Thyroid gland (tissue), 4 donors: Measurements from ENCODE around the gene E2F3. TPM values are rescaled to one million over a fixed set of nuclear protein-coding genes. Genes with fewer than 3 reads are reported as not detected.
"Not testable (repeated sequence)": the region's sequence is repeated elsewhere in the genome, so short reads cannot be mapped to it uniquely, and the experiment has no call there.

Source experiments
- DNase-seq, 2 donors: peaks; one replicate each; pipeline ENCODE4 v3.0.0-alpha.2; 2019
- H3K27ac ChIP-seq, 3 donors: fragments of 200-600 bp; sonication (generic); 1 replicate in 2 of 3; 2 replicates in 1 of 3; pipeline ENCODE4 v1.5.1; 2016 to 2019; ENCODE audit warnings: mild to moderate bottlenecking in 1 of 3, moderate library complexity in 1 of 3
- H3K27me3 ChIP-seq: fragments of 200-600 bp; sonication (generic); one replicate; pipeline ENCODE4 v1.5.1; 2019
- H3K36me3 ChIP-seq, 2 donors: fragments of 200-600 bp; sonication (generic); one replicate each; pipeline ENCODE4 v1.5.1; 2016 to 2019
- H3K4me1 ChIP-seq, 2 donors: fragments of 200-600 bp; sonication (generic); one replicate each; pipeline ENCODE4 v1.5.1; 2017 to 2019
- H3K4me3 ChIP-seq, 3 donors: fragments of 200-600 bp; sonication (generic); replicated peaks in 1 of 3; 1 replicate in 2 of 3; 2 replicates in 1 of 3; pipeline ENCODE4 v1.5.1; 2016; ENCODE audit warnings: mild to moderate bottlenecking in 1 of 3
- H3K9me3 ChIP-seq: fragments of 200-600 bp; sonication (generic); one replicate; pipeline ENCODE4 v1.5.1; 2017
- POLR2A ChIP-seq, 2 donors: fragments of 450-650 bp; IDR thresholded peaks; one replicate each; pipeline ENCODE4 v1.6.1; 2017; ENCODE audit warnings: antibody characterized with exemption in 2 of 2, mild to moderate bottlenecking in 2 of 2, moderate library complexity in 1 of 2
- WGBS, 2 donors: methylation state at CpG; one replicate each; pipeline ENCODE4 v1.1.5; 2017; 5-methylcytosine and 5-hydroxymethylcytosine counted together
- intact Hi-C: fragments of 100-400 bp; cut with DNase I; formaldehyde crosslinking; loops from one replicate; pipeline ENCODE4 v1.15.1; 2023
- total RNA-seq, 4 donors: library from RNA; depleted of rRNA; stranded (reverse); fragments of >200 nt; gene quantifications; one replicate each; pipeline ENCODE4 v1.2.3, GENCODE V29; 2016
- TF ChIP-seq, protein P1 (sequence below), 6 experiments: fragments of 200-600 bp in 3 of 6; fragments of 450-650 bp in 3 of 6; sonication (generic) in 3 of 6; IDR thresholded peaks; one replicate each; pipeline ENCODE4 v1.5.1; 2016 to 2019; ENCODE audit warnings: antibody characterized with exemption in 6 of 6, mild to moderate bottlenecking in 2 of 6, inconsistent platforms in 1 of 6, moderate library complexity in 1 of 6

Gene E2F3
- total RNA-seq, 4 donors from 2014 or later = 9.4 to 18.0 (median 12.4) TPM

DNA sequence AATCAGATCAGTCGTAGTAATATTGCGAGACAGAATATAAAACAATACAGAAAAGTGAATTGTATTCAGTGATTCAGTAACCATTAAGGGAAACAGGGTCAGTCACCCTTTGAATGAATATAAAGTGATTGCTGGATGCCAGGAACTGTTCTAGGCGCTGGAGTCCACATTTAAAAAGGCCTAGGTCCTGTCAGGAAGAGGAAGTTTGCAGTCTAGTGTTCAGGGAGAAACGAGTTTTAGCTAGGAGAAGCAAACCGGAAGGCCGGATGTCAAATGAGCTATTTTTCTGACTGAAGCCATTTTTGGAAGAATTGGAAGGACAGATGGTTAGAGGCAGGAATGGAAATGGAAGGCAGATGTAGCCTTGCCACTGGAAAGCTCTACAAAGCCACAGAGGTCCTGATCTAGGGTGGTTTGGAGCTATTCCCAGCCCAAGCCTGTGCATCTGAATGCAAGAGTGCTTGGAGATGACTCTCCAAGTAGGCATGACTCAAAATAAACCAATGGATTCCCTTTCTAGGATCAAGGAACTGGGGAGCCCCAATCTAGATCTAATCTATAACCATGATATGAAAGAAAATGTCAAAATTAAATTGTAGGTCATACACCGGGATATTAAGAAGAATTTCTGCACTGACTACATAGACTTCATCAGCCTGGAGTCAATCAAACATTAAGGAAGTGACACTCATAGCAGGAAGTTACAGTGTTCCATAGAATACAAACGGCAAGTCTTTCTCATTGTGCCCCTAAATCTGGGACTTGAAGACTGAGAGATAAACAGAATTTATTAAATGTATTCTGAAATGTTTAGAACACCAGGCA, 95.7 kb downstream of the E2F3 start:
- H3K4me3 ChIP-seq = no peak overlapping the region
- no peak overlapping the region for H3K27ac ChIP-seq
- no peak for TF ChIP-seq POLR2A (IDR thresholded peaks at IDR 0.05)
- TF ChIP-seq, protein P1, sequence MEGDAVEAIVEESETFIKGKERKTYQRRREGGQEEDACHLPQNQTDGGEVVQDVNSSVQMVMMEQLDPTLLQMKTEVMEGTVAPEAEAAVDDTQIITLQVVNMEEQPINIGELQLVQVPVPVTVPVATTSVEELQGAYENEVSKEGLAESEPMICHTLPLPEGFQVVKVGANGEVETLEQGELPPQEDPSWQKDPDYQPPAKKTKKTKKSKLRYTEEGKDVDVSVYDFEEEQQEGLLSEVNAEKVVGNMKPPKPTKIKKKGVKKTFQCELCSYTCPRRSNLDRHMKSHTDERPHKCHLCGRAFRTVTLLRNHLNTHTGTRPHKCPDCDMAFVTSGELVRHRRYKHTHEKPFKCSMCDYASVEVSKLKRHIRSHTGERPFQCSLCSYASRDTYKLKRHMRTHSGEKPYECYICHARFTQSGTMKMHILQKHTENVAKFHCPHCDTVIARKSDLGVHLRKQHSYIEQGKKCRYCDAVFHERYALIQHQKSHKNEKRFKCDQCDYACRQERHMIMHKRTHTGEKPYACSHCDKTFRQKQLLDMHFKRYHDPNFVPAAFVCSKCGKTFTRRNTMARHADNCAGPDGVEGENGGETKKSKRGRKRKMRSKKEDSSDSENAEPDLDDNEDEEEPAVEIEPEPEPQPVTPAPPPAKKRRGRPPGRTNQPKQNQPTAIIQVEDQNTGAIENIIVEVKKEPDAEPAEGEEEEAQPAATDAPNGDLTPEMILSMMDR (IDR thresholded peaks at IDR 0.05) = no peak
- no peaks in the 10 kb centered on the region for H3K9me3 ChIP-seq
- intact Hi-C loops = no loop called here
- DNase-seq = no peak
- no peaks in the 10 kb centered on the region for H3K4me1 ChIP-seq
- 74 to 82% methylated on average over 8 of the region's 8 CpGs for WGBS, 2 donors
- H3K36me3 ChIP-seq = no peaks in the 10 kb centered on the region
- no peaks in the 10 kb centered on the region for H3K27me3 ChIP-seq

DNA sequence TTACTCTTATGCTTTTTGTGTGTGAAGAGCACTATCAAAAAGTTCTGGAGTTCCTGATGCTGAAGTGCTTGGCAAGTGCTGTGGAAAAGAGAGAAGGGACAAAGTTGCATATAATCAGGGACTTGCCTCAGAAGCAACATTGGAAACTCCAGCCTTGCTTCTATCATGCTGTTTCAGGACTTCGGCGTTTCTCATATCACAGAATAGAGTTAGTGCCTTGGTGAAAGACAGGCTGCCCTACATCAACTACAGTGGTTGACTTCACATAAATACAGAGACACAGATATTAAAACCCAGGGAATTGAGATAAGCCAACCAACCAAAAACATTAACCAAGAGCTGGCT, 96.3 kb downstream of the E2F3 start:
- H3K27me3 ChIP-seq = no peaks in the 10 kb centered on the region
- H3K36me3 ChIP-seq = no peaks in the 10 kb centered on the region
- no peak for DNase-seq
- no peaks in the 10 kb centered on the region for H3K9me3 ChIP-seq
- no peak for TF ChIP-seq POLR2A (IDR thresholded peaks at IDR 0.05)
- TF ChIP-seq, protein P1 (IDR thresholded peaks at IDR 0.05) = no peak
- no peak overlapping the region for H3K4me3 ChIP-seq
- no peaks in the 10 kb centered on the region for H3K4me1 ChIP-seq
- H3K27ac ChIP-seq = no peak overlapping the region
- WGBS, 2 donors = 90 to 97% methylated on average over 2 of the region's 2 CpGs
- intact Hi-C loops = no loop called here

DNA sequence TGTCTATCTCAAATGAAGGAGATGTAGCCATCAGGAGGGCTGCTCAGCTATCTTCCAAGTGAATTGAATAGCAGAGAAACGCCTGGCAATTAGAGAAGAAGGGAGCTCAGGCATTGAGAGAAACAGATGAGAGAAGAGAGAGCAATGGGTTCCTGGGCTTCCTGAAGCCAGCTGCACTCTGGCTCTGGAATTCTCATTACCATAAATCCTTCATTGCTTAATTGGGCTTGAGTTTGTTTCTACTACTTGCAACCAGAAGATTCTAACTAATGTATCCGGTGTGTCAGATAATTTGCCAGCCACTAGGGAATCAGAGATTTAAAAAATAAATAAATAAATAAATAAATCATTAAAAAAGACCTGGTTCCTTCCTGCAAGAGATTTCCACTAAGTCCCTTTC, 107.5 kb downstream of the E2F3 start:
- H3K36me3 ChIP-seq = no peaks in the 10 kb centered on the region
- TF ChIP-seq, protein P1 (IDR thresholded peaks at IDR 0.05) = no peak
- no peak for TF ChIP-seq POLR2A (IDR thresholded peaks at IDR 0.05)
- DNase-seq = no peak
- no peaks in the 10 kb centered on the region for H3K9me3 ChIP-seq
- H3K4me3 ChIP-seq = no peak overlapping the region
- WGBS, 2 donors = 67 to 84% methylated on average over 2 of the region's 2 CpGs
- no peaks in the 10 kb centered on the region for H3K4me1 ChIP-seq
- intact Hi-C loops = no loop called here
- H3K27ac ChIP-seq = no peak overlapping the region
- H3K27me3 ChIP-seq = no peaks in the 10 kb centered on the region

DNA sequence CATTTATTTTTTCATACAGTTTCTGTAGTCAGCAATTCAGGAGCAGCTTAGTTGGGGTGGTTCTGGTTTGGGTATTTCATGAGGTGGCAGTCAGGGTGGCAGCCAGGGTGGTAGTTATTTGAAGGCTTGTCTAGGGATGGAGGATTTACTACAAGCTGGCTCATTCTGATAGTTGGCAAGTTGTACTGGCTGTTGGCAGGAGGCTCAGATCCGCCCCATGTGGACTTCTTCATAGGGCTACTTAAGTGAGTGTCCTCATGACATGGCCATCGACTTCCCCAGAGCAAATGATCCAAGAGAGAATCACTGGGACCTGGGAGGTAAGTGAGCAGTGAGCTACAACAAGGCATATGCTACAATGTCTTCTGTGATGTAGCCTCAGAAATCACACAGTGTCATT, 110.2 kb downstream of the E2F3 start:
- no peak for DNase-seq
- Histone ChIP-seq H3K36me3 (no peaks in the 10 kb centered on the region), H3K4me3 (no peak overlapping the region), H3K27me3 (no peaks in the 10 kb centered on the region), H3K27ac (no peak overlapping the region), H3K9me3 (no peaks in the 10 kb centered on the region), H3K4me1 (no peaks in the 10 kb centered on the region)
- WGBS, 2 donors = 74 to 81% methylated on average over 2 of the region's 2 CpGs
- TF ChIP-seq POLR2A (IDR thresholded peaks at IDR 0.05) = no peak
- TF ChIP-seq, protein P1 (IDR thresholded peaks at IDR 0.05) = no peak
- intact Hi-C loops = no loop called here

DNA sequence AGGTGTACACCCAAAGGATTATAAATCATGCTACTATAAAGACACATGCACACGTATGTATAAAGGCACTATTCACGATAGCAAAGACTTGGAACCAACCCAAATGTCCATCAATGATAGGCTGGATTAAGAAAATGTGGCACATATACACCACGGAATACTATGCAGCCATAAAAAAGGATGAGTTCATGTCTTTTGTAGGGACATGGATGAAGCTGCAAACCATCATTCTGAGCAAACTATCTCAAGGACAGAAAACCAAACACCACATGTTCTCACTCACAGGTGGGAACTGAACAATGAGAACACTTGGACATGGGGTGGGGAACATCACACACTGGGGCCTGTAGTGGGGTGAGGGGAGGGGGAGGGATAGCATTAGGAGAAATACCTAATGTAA, 123.5 kb downstream of the E2F3 start:
- H3K4me1 ChIP-seq, H3K27ac ChIP-seq, H3K4me3 ChIP-seq, H3K9me3 ChIP-seq, DNase-seq, H3K36me3 ChIP-seq, H3K27me3 ChIP-seq: not testable (repeated sequence)
- WGBS, 2 donors = 92 to 93% methylated on average over 3 of the region's 3 CpGs
- intact Hi-C loops = loop anchor here (5.0 kb wide), 1 partner anchor 233 kb away; no protein-coding TSS in a partner anchor
